GM23338 (cell line): Measurements from ENCODE around the gene GH1. TPM values are rescaled to one million over a fixed set of nuclear protein-coding genes. Genes with fewer than 3 reads are reported as not detected.

Source experiments
- ATAC-seq: fragments of 200-7000 bp; cut with Tn5 transposase; 3 replicates; pipeline ENCODE4 v1.9.1; 2020
- DNase-seq: peaks from one replicate; pipeline ENCODE4 v3.0.0-alpha.2; 2015; ENCODE audit warnings: low spot score
- H2AFZ ChIP-seq: fragments of 200-600 bp; sonication (generic); 2 replicates; pipeline ENCODE4 v1.8.0; 2016; ENCODE audit warnings: antibody characterized with exemption, mild to moderate bottlenecking, moderate library complexity
- H3F3A ChIP-seq: fragments of 200-600 bp; sonication (generic); replicated peaks from 2 replicates; pipeline ENCODE4 v1.8.0; 2017; ENCODE audit warnings: antibody characterized with exemption, mixed run types, low read depth
- H3K27ac ChIP-seq: fragments of 200-600 bp; sonication (generic); 2 replicates; pipeline ENCODE4 v1.6.1; 2016; ENCODE audit warnings: low read depth
- H3K27me3 ChIP-seq: fragments of 200-600 bp; sonication (generic); 2 replicates; pipeline ENCODE4 v1.8.0; 2016; ENCODE audit warnings: mild to moderate bottlenecking, mixed run types, moderate library complexity; ENCODE audit not compliant: insufficient read depth
- H3K36me3 ChIP-seq: fragments of 200-600 bp; sonication (generic); 2 replicates; pipeline ENCODE4 v1.8.0; 2016; ENCODE audit warnings: mild to moderate bottlenecking; ENCODE audit not compliant: insufficient read depth
- H3K4me1 ChIP-seq: fragments of 200-600 bp; sonication (generic); 2 replicates; pipeline ENCODE4 v1.8.0; 2016; ENCODE audit warnings: mild to moderate bottlenecking, moderate library complexity; ENCODE audit not compliant: insufficient read depth
- H3K4me2 ChIP-seq: fragments of 200-600 bp; sonication (generic); 2 replicates; pipeline ENCODE4 v1.7.1; 2017; ENCODE audit warnings: mixed run types
- H3K4me3 ChIP-seq: fragments of 200-600 bp; sonication (generic); 2 replicates; pipeline ENCODE4 v1.6.1; 2016; ENCODE audit warnings: mixed run types
- H3K79me2 ChIP-seq: fragments of 200-600 bp; sonication (generic); replicated peaks from 2 replicates; pipeline ENCODE4 v1.8.0; 2017; ENCODE audit warnings: mild to moderate bottlenecking; ENCODE audit not compliant: insufficient read depth
- H3K9me2 ChIP-seq: fragments of 200-600 bp; sonication (generic); 2 replicates; pipeline ENCODE4 v1.8.0; 2017; ENCODE audit not compliant: insufficient read depth
- H4K20me1 ChIP-seq: fragments of 200-600 bp; sonication (generic); replicated peaks from 2 replicates; pipeline ENCODE4 v1.8.0; 2017; ENCODE audit warnings: mild to moderate bottlenecking; ENCODE audit not compliant: insufficient read depth
- H3K27ac Mint-ChIP-seq: 2 replicates; pipeline ENCODE4 v1.8.0; 2020; ENCODE audit warnings: inconsistent platforms, mild to moderate bottlenecking, moderate library complexity, mixed read lengths
- H3K27me3 Mint-ChIP-seq: 3 replicates; pipeline ENCODE4 v1.8.0; 2022; ENCODE audit warnings: low read depth, mild to moderate bottlenecking, moderate library complexity, mixed read lengths, inconsistent platforms; ENCODE audit not compliant: insufficient read depth, poor library complexity
- H3K36me3 Mint-ChIP-seq: 3 replicates; pipeline ENCODE4 v1.8.0; 2021; ENCODE audit warnings: low read depth, mild to moderate bottlenecking, inconsistent platforms, moderate library complexity, mixed read lengths
- H3K4me1 Mint-ChIP-seq: 3 replicates; pipeline ENCODE4 v1.8.0; 2020; ENCODE audit warnings: mild to moderate bottlenecking, inconsistent platforms, mixed read lengths
- H3K4me3 Mint-ChIP-seq: 3 replicates; pipeline ENCODE4 v1.8.0; 2021; ENCODE audit warnings: moderate library complexity, mild to moderate bottlenecking, inconsistent platforms, mixed read lengths
- H3K9me3 Mint-ChIP-seq: 3 replicates; pipeline ENCODE4 v1.8.0; 2020; ENCODE audit warnings: moderate library complexity, mild to moderate bottlenecking, inconsistent platforms, mixed read lengths
- CREB1 ChIP-seq: fragments of 250-450 bp; sonication (Bioruptor Pico); IDR thresholded peaks from 2 replicates; pipeline ENCODE4 v1.5.0; 2020; ENCODE audit warnings: low read depth, mild to moderate bottlenecking, moderate library complexity
- ETS1 ChIP-seq: IDR thresholded peaks from 2 replicates; pipeline ENCODE4 v1.6.1; 2016; ENCODE audit warnings: antibody characterized with exemption
- EZH2 ChIP-seq: fragments of 200-600 bp; sonication (generic); IDR thresholded peaks from one replicate; pipeline ENCODE4 v1.8.0; 2017; ENCODE audit warnings: antibody characterized with exemption, mild to moderate bottlenecking, low read depth; ENCODE audit not compliant: unreplicated experiment
- JUNB ChIP-seq: IDR thresholded peaks from one replicate; pipeline ENCODE4 v1.6.1; 2016; ENCODE audit warnings: antibody characterized with exemption; ENCODE audit not compliant: unreplicated experiment
- NANOG ChIP-seq: IDR thresholded peaks from 2 replicates; pipeline ENCODE4 v1.6.1; 2016; ENCODE audit warnings: antibody characterized with exemption, borderline replicate concordance
- ZNF114 ChIP-seq: fragments of 250-450 bp; sonication (Bioruptor Pico); IDR thresholded peaks from 2 replicates; pipeline ENCODE4 v1.5.0; 2020; ENCODE audit warnings: mild to moderate bottlenecking, moderate library complexity
- polyA plus RNA-seq: library from polyadenylated mRNA; unstranded; fragments of >200 nt; fragmentation: Nextera tagmentation; extraction: Ambion mirVana; gene quantifications from 2 replicates; pipeline ENCODE4 v1.2.1, GENCODE V29; 2016
- total RNA-seq: library from RNA; depleted of rRNA; stranded (reverse); fragments of >200 nt; shearing (Covaris generic); gene quantifications from 2 replicates; pipeline ENCODE4 v1.2.3, GENCODE V29; 2014
- TF ChIP-seq, protein P1 (sequence below), 2 experiments: fragments of 200-600 bp in 1 of 2; sonication (generic) in 1 of 2; conservative IDR thresholded peaks; 2 replicates each; pipeline versions ENCODE4 v1.5.1 to v1.6.1; 2016 to 2017; ENCODE audit warnings: antibody characterized with exemption in 2 of 2, low read depth in 2 of 2, mild to moderate bottlenecking in 2 of 2, moderate library complexity in 1 of 2

Gene GH1
- total and polyA plus RNA-seq, 2 experiments from 2014 or later, result 0.57 TPM; not detected in 1

- peak; percentile 96 for ATAC-seq
- no peaks in the 10 kb centered on the region for H3K9me3 Mint-ChIP-seq
- peak overlapping the region; percentile 39; the same call in 1 of the 3 replicates for H3K4me3 Mint-ChIP-seq
- TF ChIP-seq ETS1 (no peak), EZH2 (no peak), ZNF114 (CRISPR knock-in tag) (no peak), NANOG (no peak), CREB1 (no peak), JUNB (no peak)
- TF ChIP-seq, protein P1, sequence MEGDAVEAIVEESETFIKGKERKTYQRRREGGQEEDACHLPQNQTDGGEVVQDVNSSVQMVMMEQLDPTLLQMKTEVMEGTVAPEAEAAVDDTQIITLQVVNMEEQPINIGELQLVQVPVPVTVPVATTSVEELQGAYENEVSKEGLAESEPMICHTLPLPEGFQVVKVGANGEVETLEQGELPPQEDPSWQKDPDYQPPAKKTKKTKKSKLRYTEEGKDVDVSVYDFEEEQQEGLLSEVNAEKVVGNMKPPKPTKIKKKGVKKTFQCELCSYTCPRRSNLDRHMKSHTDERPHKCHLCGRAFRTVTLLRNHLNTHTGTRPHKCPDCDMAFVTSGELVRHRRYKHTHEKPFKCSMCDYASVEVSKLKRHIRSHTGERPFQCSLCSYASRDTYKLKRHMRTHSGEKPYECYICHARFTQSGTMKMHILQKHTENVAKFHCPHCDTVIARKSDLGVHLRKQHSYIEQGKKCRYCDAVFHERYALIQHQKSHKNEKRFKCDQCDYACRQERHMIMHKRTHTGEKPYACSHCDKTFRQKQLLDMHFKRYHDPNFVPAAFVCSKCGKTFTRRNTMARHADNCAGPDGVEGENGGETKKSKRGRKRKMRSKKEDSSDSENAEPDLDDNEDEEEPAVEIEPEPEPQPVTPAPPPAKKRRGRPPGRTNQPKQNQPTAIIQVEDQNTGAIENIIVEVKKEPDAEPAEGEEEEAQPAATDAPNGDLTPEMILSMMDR (conservative IDR thresholded peaks at IDR 0.05; ENCODE audit: low read depth in 2 of 2), result peak; percentile 84 to 92
- Histone ChIP-seq H3K4me1 (0 out of 2 replicates have a peak, but pooled peaks cover 4% of the 10 kb centered on the region), H3K79me2 (no peaks in the 10 kb centered on the region), H3K4me2 (no peak overlapping the region), H3K36me3 (no peaks in the 10 kb centered on the region), H4K20me1 (no peaks in the 10 kb centered on the region), H3K4me3 (no peak overlapping the region), H3K9me2 (no peaks in the 10 kb centered on the region), H3K27me3 (no peaks in the 10 kb centered on the region), H3F3A (no peaks in the 10 kb centered on the region), H3K27ac (no peak overlapping the region), H2AFZ (0 out of 2 replicates have a peak overlapping the region, but pooled peaks have one; percentile 86)
- H3K36me3 Mint-ChIP-seq, result no peaks in the 10 kb centered on the region
- no peak overlapping the region for H3K27ac Mint-ChIP-seq
- H3K27me3 Mint-ChIP-seq, result peaks cover 25% of the 10 kb centered on the region
- H3K4me1 Mint-ChIP-seq, result peaks cover 22% of the 10 kb centered on the region
- DNase-seq, result peak; percentile 82
Measured at GRCh38 chr17:63919311-63919723, 678 bp upstream of the GH1 start.

- H3K4me3 ChIP-seq, result peak overlapping the region; percentile 54
- ATAC-seq (peak; percentile 87), DNase-seq (peak; percentile 77)
- H3K4me1 ChIP-seq, result 0 out of 2 replicates have a peak, but pooled peaks cover 4% of the 10 kb centered on the region
- peak overlapping the region; percentile 87; the same call in 1 of the 2 replicates for H2AFZ ChIP-seq
- TF ChIP-seq ZNF114 (CRISPR knock-in tag), result no peak
- TF ChIP-seq, protein P1 (conservative IDR thresholded peaks at IDR 0.05; ENCODE audit: low read depth in 2 of 2), result peak in 1 of 2 experiments; percentile 49; a peak in 2 of 4 replicates
- no peaks in the 10 kb centered on the region for H4K20me1 ChIP-seq
- H3K27me3 Mint-ChIP-seq, result peaks cover 25% of the 10 kb centered on the region
- no peaks in the 10 kb centered on the region for H3K36me3 ChIP-seq
- H3K27ac Mint-ChIP-seq, result no peak overlapping the region
- H3K4me3 Mint-ChIP-seq, result peak overlapping the region; percentile 50; the same call in 2 of the 3 replicates
- H3K9me3 Mint-ChIP-seq, result no peaks in the 10 kb centered on the region
- H3K4me2 ChIP-seq, result peak overlapping the region; percentile 79
- H3K4me1 Mint-ChIP-seq, result peaks cover 22% of the 10 kb centered on the region
- H3K36me3 Mint-ChIP-seq, result no peaks in the 10 kb centered on the region
- no peak overlapping the region for H3K27ac ChIP-seq
- no peaks in the 10 kb centered on the region for H3K9me2 ChIP-seq
- no peaks in the 10 kb centered on the region for H3K79me2 ChIP-seq
- no peaks in the 10 kb centered on the region for H3K27me3 ChIP-seq
- no peaks in the 10 kb centered on the region for H3F3A ChIP-seq
Measured at GRCh38 chr17:63918305-63918704, 334 bp downstream of the GH1 start.
